Measurements from ENCODE around the gene STAT5A.

STAT5A gene

GRCh38 chr17:42309142-42309541 is 20.8 kb downstream of the STAT5A start:
- no peak for TF ChIP-seq ZNF391 (tag by site-specific recombination; IDR thresholded peaks at IDR 0.05; ENCODE audit: borderline replicate concordance, low read depth)
- no peak for TF ChIP-seq ZNF658 (tag by site-specific recombination; IDR thresholded peaks at IDR 0.05)
- TF ChIP-seq ZNF558 (tag by site-specific recombination; IDR thresholded peaks at IDR 0.05), result no peak
- TF ChIP-seq ZNF76 (tag by site-specific recombination; IDR thresholded peaks at IDR 0.05; ENCODE audit: borderline replicate concordance, low read depth), result no peak
- no peak for TF ChIP-seq ZNF148 (tag by site-specific recombination; IDR thresholded peaks at IDR 0.05; ENCODE audit: borderline replicate concordance)
- TF ChIP-seq SP2 (tag by site-specific recombination; IDR thresholded peaks at IDR 0.05), result no peak
- no peak for TF ChIP-seq GLIS1 (tag by site-specific recombination; IDR thresholded peaks at IDR 0.05)
- no peak for TF ChIP-seq ZSCAN30 (tag by site-specific recombination; IDR thresholded peaks at IDR 0.05)
- H3K4me1 ChIP-seq (ENCODE audit: control insufficient read depth, insufficient read depth, low read length), result peaks cover 2% of the 10 kb centered on the region
- no peaks in the 10 kb centered on the region for H3K9me3 ChIP-seq (ENCODE audit: control insufficient read depth, insufficient read depth, low read depth, low read length)
- ChIA-PET CTCF (interaction anchor here (0.8 to 22.0 kb wide), 5 partner anchors 7 to 218 kb away, joined by 3 to 378 read pairs (median 4); no protein-coding TSS in a partner anchor), POLR2A (interaction anchor here (0.7 kb wide), 1 partner anchor 33 kb away, joined by 3 read pairs; the partner anchor contains the start of gene STAT5B)
- H3K4me3 ChIP-seq (ENCODE audit: low read depth, low read length), result no peak overlapping the region
- peaks cover 0 to 8% of the 10 kb centered on the region in 2 experiments; a peak in 1 of 3 replicates for H3K36me3 ChIP-seq (ENCODE audit: control insufficient read depth in 2 of 2, insufficient read depth in 1 of 2, low read length in 2 of 2)
- no peak overlapping the region for H3K27ac ChIP-seq (ENCODE audit: extremely low read depth, low read depth, low read length)

- H3K4me1 ChIP-seq (ENCODE audit: control insufficient read depth, insufficient read depth, low read length), result peaks cover 2% of the 10 kb centered on the region
- ChIA-PET POLR2A (interaction anchor here (0.6 kb wide), 1 partner anchor 9 kb away, joined by 8 read pairs; no protein-coding TSS in a partner anchor), CTCF (interaction anchor here (1.1 to 22.0 kb wide), 6 partner anchors 8 to 217 kb away, joined by 3 to 378 read pairs (median 5); no protein-coding TSS in a partner anchor)
- H3K27ac ChIP-seq (ENCODE audit: extremely low read depth, low read depth, low read length), result no peak overlapping the region
- H3K36me3 ChIP-seq (ENCODE audit: control insufficient read depth in 2 of 2, insufficient read depth in 1 of 2, low read length in 2 of 2), result peaks cover 4 to 12% of the 10 kb centered on the region in 2 experiments
- no peak overlapping the region for H3K4me3 ChIP-seq (ENCODE audit: low read depth, low read length)
- 0 out of 2 replicates have a peak, but pooled peaks have one; percentile 22 for TF ChIP-seq PRDM10 (tag by site-specific recombination; IDR thresholded peaks at IDR 0.05)
- TF ChIP-seq ZBTB17 (tag by site-specific recombination; IDR thresholded peaks at IDR 0.05), result no peak
- no peak for TF ChIP-seq ZNF23 (tag by site-specific recombination; IDR thresholded peaks at IDR 0.05; ENCODE audit: borderline replicate concordance)
- H3K9me3 ChIP-seq (ENCODE audit: control insufficient read depth, insufficient read depth, low read depth, low read length), result no peaks in the 10 kb centered on the region
Observed at GRCh38 chr17:42309986-42310786, 21.9 kb downstream of the STAT5A start.

- Histone ChIP-seq H3K4me1 (ENCODE audit: control insufficient read depth, insufficient read depth, low read length) (peaks cover 2% of the 10 kb centered on the region), H3K9me3 (ENCODE audit: control insufficient read depth, insufficient read depth, low read depth, low read length) (no peaks in the 10 kb centered on the region), H3K4me3 (ENCODE audit: low read depth, low read length) (no peak overlapping the region), H3K36me3 (ENCODE audit: control insufficient read depth in 2 of 2, insufficient read depth in 1 of 2, low read length in 2 of 2) (peaks cover 7 to 18% of the 10 kb centered on the region in 2 experiments), H3K27ac (ENCODE audit: extremely low read depth, low read depth, low read length) (no peak overlapping the region)
- ChIA-PET POLR2A (interaction anchor here (0.6 kb wide), 1 partner anchor 8 kb away, joined by 8 read pairs; no protein-coding TSS in a partner anchor), CTCF (interaction anchor here (0.5 to 22.0 kb wide), 9 partner anchors 15 to 260 kb away, joined by 3 to 378 read pairs (median 5); no protein-coding TSS in a partner anchor)
- TF ChIP-seq ZNF596 (tag by site-specific recombination; IDR thresholded peaks at IDR 0.05) (0 out of 2 replicates have a peak, but pooled peaks have one; percentile 48), BCL6B (tag by site-specific recombination; IDR thresholded peaks at IDR 0.05) (no peak), HOXD13 (CRISPR knock-in tag; IDR thresholded peaks at IDR 0.05; ENCODE audit: borderline replicate concordance) (no peak), ELK4 (IDR thresholded peaks at IDR 0.05; ENCODE audit: borderline replicate concordance, low read depth, low read length) (no peak)
Observed at GRCh38 chr17:42310787-42311215, 22.5 kb downstream of the STAT5A start.
